Mesothelial cell of epicardium (in vitro differentiated cells): ENCODE measurements around the gene NPAS2. TPM values are rescaled to one million over a fixed set of nuclear protein-coding genes. Genes with fewer than 3 reads are reported as not detected.

ENCODE experiments used
- DNase-seq, 2 experiments: peaks; one replicate each; pipeline ENCODE4 v3.0.0; 2021; ENCODE audit warnings: low spot score in 2 of 2; ENCODE audit not compliant: unreplicated experiment in 2 of 2
- H3K27ac Mint-ChIP-seq: 2 replicates; pipeline ENCODE4 v1.8.0; 2021; ENCODE audit warnings: mixed read lengths
- H3K27me3 Mint-ChIP-seq: 2 replicates; pipeline ENCODE4 v1.8.0; 2021; ENCODE audit warnings: low read depth, mixed read lengths
- H3K36me3 Mint-ChIP-seq: 2 replicates; pipeline ENCODE4 v1.8.0; 2021; ENCODE audit warnings: mixed read lengths
- H3K4me1 Mint-ChIP-seq: 2 replicates; pipeline ENCODE4 v1.8.0; 2021; ENCODE audit warnings: mixed read lengths
- H3K4me3 Mint-ChIP-seq: 2 replicates; pipeline ENCODE4 v1.8.0; 2021; ENCODE audit warnings: mild to moderate bottlenecking, moderate library complexity, mixed read lengths
- H3K9me3 Mint-ChIP-seq: 2 replicates; pipeline ENCODE4 v1.8.0; 2021; ENCODE audit warnings: mixed read lengths
- total RNA-seq: library from RNA; stranded (reverse); gene quantifications from 3 replicates; pipeline ENCODE4 v1.2.1, GENCODE V29; 2021
- TF ChIP-seq, protein P1 (sequence below): fragments of 200-600 bp; sonication (generic); IDR thresholded peaks from one replicate; pipeline ENCODE4 v1.5.0; 2021; ENCODE audit warnings: antibody characterized with exemption; ENCODE audit not compliant: unreplicated experiment

The NPAS2 gene
- total RNA-seq, 1 donor from 2014 or later, result 5.4 TPM

DNA sequence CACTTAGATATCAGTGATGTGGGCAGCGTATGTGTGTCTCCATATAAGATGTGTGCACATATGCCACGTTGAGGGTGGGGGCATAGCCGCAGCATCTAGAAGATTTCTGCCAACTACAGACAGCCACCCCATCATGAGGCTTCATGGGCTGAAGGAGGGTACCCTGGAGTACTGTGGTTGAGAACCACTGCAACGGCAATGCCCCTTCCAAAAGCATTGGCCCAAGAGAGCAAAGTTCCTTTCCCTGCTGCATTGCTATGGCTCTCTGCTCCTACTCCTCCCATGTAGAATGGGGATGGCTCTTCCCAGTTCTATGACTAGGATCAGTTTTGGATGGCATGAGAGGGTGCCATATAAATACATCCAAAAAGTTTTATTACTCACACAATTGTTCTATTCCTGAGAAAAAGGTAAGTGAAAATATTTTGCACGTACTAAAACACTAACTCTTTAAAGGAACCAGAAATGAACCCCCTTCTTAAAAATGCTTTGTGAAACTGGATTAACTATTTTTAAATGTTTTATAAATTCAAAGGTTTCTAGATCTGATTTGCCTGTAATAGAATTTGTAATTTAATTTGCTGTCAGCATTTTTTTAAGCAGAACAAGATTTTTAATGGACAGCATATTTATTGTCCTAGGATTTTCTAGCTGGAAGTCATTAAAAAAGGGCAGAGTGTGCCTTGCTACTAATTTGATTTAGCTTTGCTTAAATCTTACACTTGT lies 177.7 kb downstream of the NPAS2 start:
- Mint-ChIP-seq H3K27ac (no peak overlapping the region), H3K36me3 (no peaks in the 10 kb centered on the region)

GRCh38 chr2:100998235-100998573 lies 178.3 kb downstream of the NPAS2 start:
- H3K36me3 Mint-ChIP-seq, result no peaks in the 10 kb centered on the region
- TF ChIP-seq, protein P1, sequence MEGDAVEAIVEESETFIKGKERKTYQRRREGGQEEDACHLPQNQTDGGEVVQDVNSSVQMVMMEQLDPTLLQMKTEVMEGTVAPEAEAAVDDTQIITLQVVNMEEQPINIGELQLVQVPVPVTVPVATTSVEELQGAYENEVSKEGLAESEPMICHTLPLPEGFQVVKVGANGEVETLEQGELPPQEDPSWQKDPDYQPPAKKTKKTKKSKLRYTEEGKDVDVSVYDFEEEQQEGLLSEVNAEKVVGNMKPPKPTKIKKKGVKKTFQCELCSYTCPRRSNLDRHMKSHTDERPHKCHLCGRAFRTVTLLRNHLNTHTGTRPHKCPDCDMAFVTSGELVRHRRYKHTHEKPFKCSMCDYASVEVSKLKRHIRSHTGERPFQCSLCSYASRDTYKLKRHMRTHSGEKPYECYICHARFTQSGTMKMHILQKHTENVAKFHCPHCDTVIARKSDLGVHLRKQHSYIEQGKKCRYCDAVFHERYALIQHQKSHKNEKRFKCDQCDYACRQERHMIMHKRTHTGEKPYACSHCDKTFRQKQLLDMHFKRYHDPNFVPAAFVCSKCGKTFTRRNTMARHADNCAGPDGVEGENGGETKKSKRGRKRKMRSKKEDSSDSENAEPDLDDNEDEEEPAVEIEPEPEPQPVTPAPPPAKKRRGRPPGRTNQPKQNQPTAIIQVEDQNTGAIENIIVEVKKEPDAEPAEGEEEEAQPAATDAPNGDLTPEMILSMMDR, result no peak
- no peak overlapping the region for H3K27ac Mint-ChIP-seq
- peaks cover 2% of the 10 kb centered on the region for H3K27me3 Mint-ChIP-seq
- H3K4me3 Mint-ChIP-seq, result no peak overlapping the region
- DNase-seq, result no peak
- H3K4me1 Mint-ChIP-seq, result peaks cover 10% of the 10 kb centered on the region
- no peaks in the 10 kb centered on the region for H3K9me3 Mint-ChIP-seq

More for the DNA sequence above, 177.7 kb downstream of the NPAS2 start:
- TF ChIP-seq, protein P1, result no peak
- peaks cover 2% of the 10 kb centered on the region for H3K27me3 Mint-ChIP-seq
- DNase-seq, result no peak
- no peaks in the 10 kb centered on the region for H3K9me3 Mint-ChIP-seq
- no peak overlapping the region for H3K4me3 Mint-ChIP-seq
- peaks cover 6% of the 10 kb centered on the region for H3K4me1 Mint-ChIP-seq

DNA sequence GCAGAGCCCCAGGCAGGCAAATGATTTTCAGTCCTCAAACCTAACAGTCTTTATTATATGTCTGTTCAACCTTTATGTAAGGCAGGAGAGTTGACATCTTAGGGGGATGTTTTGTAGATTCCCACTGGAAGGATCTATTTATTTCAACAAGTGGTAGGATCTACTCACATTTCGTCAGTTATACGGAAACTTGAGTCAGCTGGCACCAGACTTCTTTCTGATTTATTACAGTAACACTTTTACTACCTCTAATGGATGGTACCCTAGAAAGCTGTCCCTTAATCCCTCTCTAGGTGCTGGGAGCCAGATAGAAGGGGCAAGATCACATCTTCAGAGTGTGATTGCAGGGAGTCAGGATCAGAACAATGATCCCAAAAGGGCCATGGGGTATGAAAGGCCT lies 180.1 kb downstream of the NPAS2 start:
- no peak overlapping the region for H3K4me3 Mint-ChIP-seq
- H3K36me3 Mint-ChIP-seq, result peaks cover 12% of the 10 kb centered on the region
- no peaks in the 10 kb centered on the region for H3K9me3 Mint-ChIP-seq
- peaks cover 27% of the 10 kb centered on the region for H3K4me1 Mint-ChIP-seq
- no peak overlapping the region for H3K27ac Mint-ChIP-seq
- peaks cover 2% of the 10 kb centered on the region for H3K27me3 Mint-ChIP-seq
- no peak for DNase-seq
- TF ChIP-seq, protein P1, result no peak

DNA sequence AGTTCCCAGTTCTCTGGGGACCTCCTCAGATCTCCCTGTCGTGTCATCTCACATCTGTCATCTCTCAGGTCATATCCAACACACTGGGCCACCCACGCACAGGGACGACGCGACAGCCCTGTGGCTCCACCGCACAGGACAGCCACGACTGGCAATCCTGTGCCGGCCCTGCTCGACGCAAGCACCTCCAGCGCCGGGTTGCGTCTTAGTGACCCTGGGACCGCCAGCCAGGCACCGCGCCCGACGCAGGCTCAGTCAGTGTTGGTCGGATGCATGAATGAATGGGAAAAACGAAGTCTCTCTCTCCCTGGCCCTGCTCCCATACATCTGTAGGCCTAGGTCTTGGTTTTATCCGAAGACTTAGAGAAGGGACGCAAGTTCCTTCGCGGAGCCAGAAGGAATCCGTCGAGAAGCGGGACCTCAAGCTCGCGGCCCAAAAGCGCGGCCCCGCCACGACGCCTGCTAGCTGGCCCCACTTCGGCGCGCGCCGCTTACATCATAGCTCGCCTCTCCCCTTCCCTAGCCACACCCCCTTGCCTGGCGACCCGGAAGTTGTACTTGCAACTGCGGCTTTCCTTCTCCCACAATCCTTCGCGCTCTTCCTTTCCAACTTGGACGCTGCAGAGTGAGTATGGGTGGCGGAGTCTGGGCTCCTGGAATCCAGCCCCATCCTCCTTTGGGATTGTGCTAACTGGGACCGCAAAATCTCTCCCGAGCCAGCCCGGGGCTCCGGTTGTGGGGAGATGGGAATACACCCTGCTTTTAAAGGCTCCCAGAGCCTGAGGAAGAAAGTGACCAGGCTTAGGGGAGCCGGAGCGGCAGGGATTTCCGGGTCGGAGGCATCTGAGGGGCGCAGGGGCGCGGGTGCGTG lies 182.0 kb downstream of the NPAS2 start, which contains the start of gene RPL31:
Gene RPL31, plus strand, starts transcription at position 599 of the 871 bp plus-strand sequence. CDS start 413 bp downstream, outside the sequence.
- Mint-ChIP-seq H3K27ac (peak within 1 kb of the TSS; percentile 99), H3K4me1 (peaks cover 29% of the 10 kb centered on the region), H3K4me3 (peak within 1 kb of the TSS; percentile 96), H3K9me3 (no peaks in the 10 kb centered on the region), H3K36me3 (peaks cover 22% of the 10 kb centered on the region), H3K27me3 (peaks cover 2% of the 10 kb centered on the region)
- TF ChIP-seq, protein P1, result no peak
- DNase-seq, result peak; percentile 94

- no peaks in the 10 kb centered on the region for H3K9me3 Mint-ChIP-seq
- peak overlapping the region; percentile 99 for H3K27ac Mint-ChIP-seq
- TF ChIP-seq, protein P1, result no peak
- no peak for DNase-seq
- H3K27me3 Mint-ChIP-seq, result peaks cover 2% of the 10 kb centered on the region
- H3K4me1 Mint-ChIP-seq, result peaks cover 29% of the 10 kb centered on the region
- peak overlapping the region; percentile 96 for H3K4me3 Mint-ChIP-seq
- peaks cover 25% of the 10 kb centered on the region for H3K36me3 Mint-ChIP-seq
Measured at GRCh38 chr2:101002562-101003277, 182.8 kb downstream of the NPAS2 start.
